OCI-LY7 (cell line): ENCODE data around the gene ZNF292.

ENCODE experiments used
- CTCF ChIP-seq: fragments of 200-600 bp; sonication (generic); conservative IDR thresholded peaks from 2 replicates; pipeline ENCODE4 v1.5.1; 2014; ENCODE audit warnings: mild to moderate bottlenecking, antibody characterized with exemption, low read length, moderate library complexity, mixed read lengths
- EZH2phosphoT487 ChIP-seq: fragments of 200-600 bp; sonication (generic); IDR thresholded peaks from 2 replicates; pipeline ENCODE4 v1.6.1; 2018; ENCODE audit warnings: low read depth, borderline replicate concordance, mild to moderate bottlenecking, mixed run types, antibody characterized with exemption, low read length, moderate library complexity, mixed read lengths

GRCh38 chr6:87251725-87252124, 96.4 kb downstream of the ZNF292 start:
- TF ChIP-seq CTCF: no peak
- TF ChIP-seq EZH2phosphoT487: no peak
